Stimulated activated CD4-positive, alpha-beta T cell treated with anti-CD3 and anti-CD28 coated beads, Interleukin-12 subunit alpha, Interleukin-12 subunit beta, amount 100 ng/mL, for 4 hours (primary cell): Measurements from ENCODE around the gene KCP.

Source experiments
- DNase-seq: peaks from one replicate; pipeline ENCODE4 v3.0.0-alpha.2; 2020

KCP gene

DNA sequence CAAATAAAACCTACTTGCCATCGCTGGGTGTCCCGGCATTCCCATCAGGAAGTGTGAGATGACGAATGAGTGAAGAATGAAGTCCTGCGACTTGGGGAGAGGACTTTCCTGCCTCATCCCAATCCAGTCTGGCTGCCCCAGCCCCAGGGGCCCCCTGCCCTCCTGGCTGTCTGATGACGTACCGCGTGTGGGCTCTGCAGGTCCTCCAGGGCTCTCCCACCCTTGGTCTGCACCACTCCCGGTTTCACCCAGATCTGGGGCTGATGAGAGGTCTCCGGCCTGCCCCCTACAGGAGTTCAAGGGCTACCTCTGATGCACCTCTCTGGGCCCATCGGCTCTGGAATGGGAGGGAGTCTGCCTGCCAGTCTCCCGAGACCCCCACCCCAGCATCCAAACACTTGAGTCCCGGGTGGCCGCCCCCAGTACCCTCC lies 38.1 kb downstream of the KCP start:
- DNase-seq = no peak

DNA sequence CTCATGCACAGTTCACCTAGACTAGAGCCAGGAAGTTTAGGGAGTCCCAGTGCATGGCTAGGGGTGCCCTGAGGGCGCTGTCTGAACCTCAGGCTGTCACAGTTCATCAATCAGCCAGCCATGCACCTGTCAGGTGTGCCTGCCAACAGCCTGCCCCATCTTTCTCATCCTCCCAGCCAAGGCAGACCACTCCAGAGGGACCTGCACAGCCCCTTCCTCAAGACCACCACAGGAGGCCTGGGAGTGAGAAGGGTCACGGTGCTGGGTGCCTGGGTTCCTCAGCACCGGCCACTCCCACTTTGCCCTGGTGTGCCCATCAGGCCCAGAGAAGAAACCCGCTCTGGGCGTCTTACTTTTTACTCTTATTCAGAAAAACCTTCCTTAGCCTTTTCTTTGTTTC lies 39.5 kb downstream of the KCP start:
- no peak for DNase-seq

DNA sequence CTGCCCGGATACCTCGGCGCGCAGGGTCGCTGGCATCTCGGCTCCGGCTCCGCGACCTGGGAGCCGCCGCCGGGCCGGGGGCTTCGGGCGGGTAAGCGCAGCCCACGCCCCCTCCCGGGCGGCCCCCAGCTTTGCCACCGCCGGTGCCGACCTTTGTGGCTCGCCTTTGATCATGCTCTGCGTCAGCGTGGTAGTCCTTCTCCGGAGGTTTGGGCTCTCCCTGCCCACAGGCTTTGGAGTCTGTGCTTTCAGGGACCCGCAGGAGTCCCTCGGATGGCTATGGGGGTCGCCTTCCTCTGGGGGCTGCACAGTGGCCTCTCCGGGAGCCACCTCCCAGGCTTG lies 40.6 kb downstream of the KCP start:
- DNase-seq = peak; percentile 17

- DNase-seq = peak; percentile 32
These were observed 41.2 kb downstream of the KCP start for GRCh38 chr7:128869138-128869943.

GRCh38 chr7:128868624-128869137 lies 41.8 kb downstream of the KCP start:
- DNase-seq = no peak

DNA sequence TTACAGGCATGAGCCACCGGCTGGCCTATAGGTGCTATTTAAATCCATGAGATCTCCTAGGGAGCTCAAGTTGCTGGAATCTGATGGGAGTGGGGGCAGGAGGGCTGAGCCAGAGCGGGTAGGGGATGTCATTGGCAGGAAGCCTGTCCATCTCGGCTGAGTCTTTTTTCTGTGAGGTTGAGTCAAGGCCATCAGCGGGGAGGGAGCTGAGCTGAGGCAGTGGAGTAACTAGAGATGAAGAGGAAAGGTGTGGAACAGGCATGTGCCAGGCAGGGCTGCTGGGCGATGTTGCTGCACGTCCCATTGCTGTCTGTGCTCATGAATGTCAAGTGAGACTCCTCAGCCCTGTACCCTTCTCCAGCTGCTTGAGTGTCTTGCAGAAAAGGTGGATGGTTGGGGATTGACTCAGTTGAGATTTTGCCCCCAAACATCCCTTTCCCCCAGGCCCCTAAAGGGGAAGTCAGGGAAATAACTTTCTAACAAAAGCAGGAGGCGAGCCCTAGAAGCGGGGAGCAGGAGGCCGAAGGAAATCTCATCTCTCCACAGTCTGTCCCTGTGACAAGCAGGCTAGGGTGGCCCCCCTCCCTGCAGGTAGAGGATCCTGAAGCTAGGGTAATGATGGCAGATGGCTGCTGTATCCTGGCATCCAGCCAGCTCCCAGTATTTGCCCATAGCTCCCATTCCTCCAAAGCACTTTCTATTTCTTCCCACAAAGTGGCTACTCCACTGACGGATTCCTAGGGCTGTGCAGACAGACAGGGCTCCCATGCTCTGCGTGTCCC lies 42.5 kb downstream of the KCP start:
- DNase-seq = no peak

DNA sequence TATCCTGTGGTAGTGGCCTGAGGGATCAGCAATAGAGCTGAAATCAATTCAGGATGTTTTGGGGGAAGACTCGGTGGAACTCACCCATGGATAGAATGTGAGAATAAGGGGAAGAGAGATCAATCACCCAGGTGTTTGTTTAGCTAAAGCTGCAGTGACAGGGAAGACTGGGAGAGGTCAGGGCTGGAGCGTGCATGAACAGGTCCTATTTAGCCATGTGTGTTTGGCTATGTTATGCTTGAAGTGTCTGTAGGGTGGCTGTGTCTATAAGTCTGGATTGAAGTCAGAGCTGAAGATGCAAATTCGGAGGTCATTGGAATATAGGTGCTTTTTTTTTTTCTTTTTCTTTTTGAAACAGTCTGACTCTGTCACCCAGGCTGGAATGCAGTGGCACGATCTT lies 43.3 kb downstream of the KCP start:
- no peak for DNase-seq

DNA sequence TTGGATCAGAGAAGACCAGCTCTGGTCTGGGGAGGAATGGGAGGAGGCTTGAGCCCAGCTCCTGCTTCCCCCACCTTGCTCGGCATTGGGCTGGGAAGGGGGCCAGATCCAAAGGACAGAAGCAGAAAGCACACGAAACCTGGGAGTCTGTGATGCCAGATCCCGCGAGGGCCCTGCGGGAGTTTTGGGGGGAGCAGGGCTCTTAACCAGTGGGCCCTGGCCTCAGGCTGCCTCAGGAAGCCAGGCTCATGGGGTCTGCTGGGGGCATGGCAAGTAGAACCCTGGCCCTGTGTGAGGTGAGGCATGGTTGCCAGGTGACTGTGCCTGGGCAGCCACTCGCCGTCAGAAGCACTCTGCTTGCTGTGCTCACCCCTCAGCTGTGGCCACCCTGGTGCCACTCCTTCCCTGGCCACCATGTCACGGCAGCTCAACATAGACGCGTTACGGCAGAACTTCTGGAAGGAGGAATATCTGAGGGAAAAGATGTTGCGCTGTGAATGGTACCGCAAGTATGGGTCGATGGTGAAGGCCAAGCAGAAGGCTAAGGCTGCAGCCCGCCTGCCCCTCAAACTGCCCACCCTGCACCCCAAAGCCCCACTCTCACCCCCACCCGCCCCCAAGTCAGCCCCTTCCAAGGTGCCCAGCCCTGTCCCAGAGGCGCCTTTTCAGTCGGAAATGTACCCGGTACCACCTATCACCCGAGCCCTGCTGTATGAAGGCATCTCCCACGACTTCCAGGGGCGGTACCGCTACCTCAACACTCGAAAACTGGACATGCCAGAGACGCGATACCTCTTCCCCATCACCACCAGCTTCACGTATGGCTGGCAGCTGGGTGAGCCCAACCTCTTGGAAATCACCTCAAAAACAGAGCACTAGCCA lies 44.3 kb downstream of the KCP start:
- no peak for DNase-seq

DNA sequence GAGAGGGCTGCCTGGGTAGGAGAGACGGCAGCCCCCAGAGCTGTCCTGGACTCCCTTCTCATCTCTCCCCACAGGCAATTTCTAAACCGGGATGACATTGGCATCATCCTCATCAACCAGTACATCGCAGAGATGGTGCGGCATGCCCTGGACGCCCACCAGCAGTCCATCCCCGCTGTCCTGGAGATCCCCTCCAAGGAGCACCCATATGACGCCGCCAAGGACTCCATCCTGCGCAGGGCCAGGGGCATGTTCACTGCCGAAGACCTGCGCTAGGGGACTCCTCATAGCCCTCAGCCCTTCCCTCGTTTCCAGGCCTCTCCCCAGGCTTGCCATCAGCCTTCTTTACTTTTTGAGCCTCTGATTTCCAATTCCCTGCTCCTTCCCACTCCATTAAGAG lies 45.2 kb downstream of the KCP start:
- no peak for DNase-seq

- DNase-seq = peak; percentile 33
These were observed 47.0 kb downstream of the KCP start for GRCh38 chr7:128863433-128863989.

GRCh38 chr7:128862571-128863432 lies 47.7 kb downstream of the KCP start, which contains the start of gene ATP6V1F:
Gene ATP6V1F (plus strand): TSS chr7:128862856. CDS start chr7:128862905, 49 bp downstream.
- peak; percentile 99 for DNase-seq

DNA sequence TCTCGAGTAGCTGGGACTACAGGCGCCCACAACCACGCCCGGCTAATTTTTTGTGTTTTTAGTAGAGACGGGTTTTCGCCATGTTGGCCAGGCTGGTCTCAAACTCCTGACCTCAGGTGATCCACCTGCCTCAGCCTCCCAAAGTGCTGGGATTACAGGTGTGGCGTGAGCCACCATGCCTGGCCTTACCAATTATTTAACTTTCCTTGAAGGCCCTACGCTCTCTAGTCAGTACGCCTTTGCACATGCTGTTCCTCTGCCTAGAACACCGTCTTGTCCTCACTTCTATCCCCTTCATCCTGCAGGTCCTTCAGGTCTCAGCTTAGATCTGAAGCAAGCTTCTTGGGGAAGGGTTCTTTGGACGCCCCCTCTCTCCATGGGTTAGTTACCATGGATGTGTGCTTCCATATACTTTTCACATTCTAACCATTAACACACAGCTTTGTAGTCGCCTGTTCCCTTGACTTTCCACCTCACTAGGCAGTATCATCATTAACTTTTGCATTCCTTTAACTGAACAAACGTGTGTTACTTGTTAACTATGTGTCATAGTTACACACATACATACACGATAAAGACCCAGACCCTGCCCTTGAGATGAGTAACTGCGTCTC lies 48.4 kb downstream of the KCP start:
- DNase-seq = no peak

- no peak for DNase-seq
These were observed 50.1 kb downstream of the KCP start for GRCh38 chr7:128860158-128861073.

DNA sequence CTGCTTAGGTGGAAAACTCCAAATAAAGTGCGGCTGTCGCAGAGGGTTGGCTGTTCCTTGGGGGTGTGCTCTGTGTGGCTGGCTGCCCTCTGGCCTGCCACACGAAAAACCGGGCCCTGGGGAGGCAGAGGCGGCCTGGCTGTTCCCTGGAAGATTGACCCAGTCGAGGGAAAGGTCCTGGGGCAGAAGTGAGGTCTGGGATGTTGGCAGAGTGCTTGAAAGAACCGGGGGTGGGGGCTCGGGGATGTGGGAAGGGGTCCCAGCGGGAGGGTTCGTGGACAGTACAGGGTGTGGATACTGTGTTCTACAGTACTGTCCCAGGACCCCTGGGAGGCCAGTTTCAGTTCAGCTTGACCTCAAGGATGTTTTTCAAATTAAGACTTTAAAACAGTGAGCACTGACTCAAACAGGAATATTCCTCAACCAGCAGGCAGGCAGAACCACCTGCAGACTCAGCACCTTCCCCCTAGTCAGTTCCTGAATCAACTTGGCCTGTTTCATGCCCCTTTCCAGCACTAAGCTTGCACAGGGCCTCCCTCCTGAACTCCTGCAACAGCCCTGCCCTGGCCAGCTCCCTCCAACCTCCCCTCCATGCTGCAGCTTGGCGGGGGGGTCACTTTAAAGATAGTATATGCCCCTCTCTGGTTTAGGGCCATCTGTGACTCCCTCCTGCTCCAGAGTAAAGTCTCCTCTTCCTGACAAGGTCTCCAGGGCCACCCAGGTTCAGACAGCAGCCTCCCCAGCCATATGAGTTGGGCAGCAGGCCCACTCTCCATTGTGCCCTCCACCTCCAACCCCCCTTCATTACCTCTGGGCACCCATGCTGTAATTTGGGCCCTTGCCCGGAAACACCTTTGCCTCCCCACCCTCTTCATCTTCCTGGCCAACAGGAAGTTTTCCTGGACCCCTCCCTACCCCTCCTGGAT lies 51.0 kb downstream of the KCP start:
- DNase-seq = no peak

DNA sequence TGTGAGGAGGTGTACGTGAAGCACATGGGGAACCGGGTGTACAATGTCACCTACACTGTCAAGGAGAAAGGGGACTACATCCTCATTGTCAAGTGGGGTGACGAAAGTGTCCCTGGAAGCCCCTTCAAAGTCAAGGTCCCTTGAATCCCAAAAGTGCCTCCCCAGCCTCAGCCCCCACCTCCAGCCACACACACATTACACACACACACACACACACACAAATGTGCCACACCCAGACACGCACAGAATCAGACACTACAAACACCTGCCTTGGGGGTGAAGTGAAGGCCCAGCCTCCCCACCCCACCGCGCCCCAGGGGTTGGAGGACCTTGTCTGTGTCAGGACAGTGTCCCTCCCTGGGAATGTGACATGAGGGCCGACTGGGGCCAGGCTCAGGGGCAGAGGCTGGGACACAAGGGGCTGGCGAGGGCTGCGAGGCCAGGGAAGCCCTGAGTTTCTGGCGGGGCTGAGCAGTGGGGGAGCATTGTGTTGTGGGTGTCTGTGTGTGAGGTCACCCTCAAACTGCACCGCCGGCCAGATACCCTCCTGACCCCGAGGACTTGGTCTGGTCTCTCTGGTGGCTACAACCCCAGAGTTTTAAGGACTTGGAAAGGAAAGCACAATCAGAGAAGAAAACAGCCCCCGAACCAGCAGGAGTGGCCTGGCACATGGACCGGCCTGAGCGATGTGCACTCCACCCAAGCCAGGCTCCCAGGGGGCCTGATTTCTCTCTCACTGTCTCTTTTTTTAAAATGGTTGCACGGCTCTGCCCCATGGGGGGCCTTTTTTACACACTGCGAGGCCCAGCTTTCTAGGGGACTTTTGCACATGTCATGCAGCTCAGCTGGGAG lies 51.9 kb downstream of the KCP start:
- no peak for DNase-seq

DNA sequence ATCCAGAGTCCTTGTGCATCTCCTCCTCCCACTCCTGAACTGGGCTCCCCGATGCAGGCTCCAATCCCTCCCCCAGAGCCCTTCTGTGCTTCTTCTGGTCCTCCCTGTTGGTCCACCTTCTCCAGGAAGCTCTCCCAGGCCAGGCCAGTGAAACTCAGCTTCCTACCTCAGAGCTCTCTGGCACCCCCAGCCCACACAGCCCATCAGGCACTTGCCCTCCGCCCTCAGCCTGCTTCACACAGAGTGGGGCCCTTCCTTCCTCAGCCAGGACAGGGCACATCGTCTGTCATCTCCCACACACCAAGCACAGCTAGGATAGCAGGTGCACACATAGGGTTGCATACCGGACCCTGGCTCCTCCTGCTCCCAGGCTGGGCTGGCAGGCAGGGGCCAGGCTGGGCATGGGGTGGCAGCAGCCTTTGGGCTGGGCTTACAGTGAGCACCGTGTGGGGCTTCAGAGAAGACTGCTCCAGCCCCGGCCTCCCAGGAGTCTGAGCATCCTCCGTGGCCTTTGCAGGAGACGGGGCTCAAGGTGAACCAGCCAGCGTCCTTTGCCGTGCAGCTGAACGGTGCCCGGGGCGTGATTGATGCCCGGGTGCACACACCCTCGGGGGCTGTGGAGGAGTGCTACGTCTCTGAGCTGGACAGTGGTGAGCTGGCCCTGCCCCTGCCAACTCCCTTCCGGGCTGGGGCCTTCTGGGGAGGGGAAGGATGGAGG lies 54.3 kb downstream of the KCP start:
- no peak for DNase-seq

DNA sequence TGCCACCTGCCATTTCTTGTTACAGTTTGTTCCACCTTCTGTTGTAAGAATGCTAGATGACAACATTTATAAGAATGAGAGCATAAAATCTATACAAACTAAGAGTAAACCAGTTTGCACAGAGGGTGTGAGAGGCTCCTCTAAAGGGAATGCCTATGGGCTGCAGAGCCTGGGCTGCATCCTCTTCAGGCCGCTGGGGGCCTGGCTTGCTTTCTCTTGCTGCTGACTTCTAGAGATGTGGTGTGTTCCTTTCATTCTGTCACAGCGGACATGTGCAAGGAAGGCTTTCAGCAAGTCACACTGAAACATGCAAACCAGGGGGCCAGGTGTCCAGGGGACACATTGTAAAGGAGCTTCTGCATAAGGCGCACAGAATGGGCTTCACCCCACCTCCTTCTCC lies 55.0 kb downstream of the KCP start:
- DNase-seq = no peak
